HG02610 (cell line): ENCODE measurements around the gene FAT1.

Experiments
- ATAC-seq: cut with Tn5 transposase; IDR thresholded peaks from one replicate; pipeline ENCODE4 v1.9.1; 2021; ENCODE audit warnings: mild to moderate bottlenecking, moderate library complexity; ENCODE audit not compliant: unreplicated experiment

Gene FAT1

GRCh38 chr4:186537843-186538521 is 185.7 kb downstream of the FAT1 start:
- ATAC-seq, result no peak
